ENCODE results near the gene ROR2.

The ROR2 gene

GRCh38 chr9:91712811-91713210 lies 237.2 kb downstream of the ROR2 start:
- no peak for DNase-seq (ENCODE audit: low read depth in 1 of 2, low spot score in 1 of 2)
- no peak for TF ChIP-seq JUND (IDR thresholded peaks at IDR 0.05; ENCODE audit: low read depth)
- in situ Hi-C loops (cut with HindIII; ENCODE audit: low pct_unique_long_range_greater_than_20kb, low sequenced_read_pairs) = no loop called here

- in situ Hi-C loops (cut with HindIII; ENCODE audit: low pct_unique_long_range_greater_than_20kb, low sequenced_read_pairs) = no loop called here
- peak in 1 of 2 experiments; percentile 37 for DNase-seq (ENCODE audit: low read depth in 1 of 2, low spot score in 1 of 2)
- no peak for TF ChIP-seq JUND (IDR thresholded peaks at IDR 0.05; ENCODE audit: low read depth)
Measured at GRCh38 chr9:91711755-91712601, 238.1 kb downstream of the ROR2 start.

- TF ChIP-seq JUND (IDR thresholded peaks at IDR 0.05; ENCODE audit: low read depth) = no peak
- DNase-seq (ENCODE audit: low read depth in 1 of 2, low spot score in 1 of 2) = peak in 1 of 2 experiments; percentile 19
- in situ Hi-C loops (cut with HindIII; ENCODE audit: low pct_unique_long_range_greater_than_20kb, low sequenced_read_pairs) = no loop called here
Measured at GRCh38 chr9:91710158-91710557, 239.9 kb downstream of the ROR2 start.

- DNase-seq (ENCODE audit: low read depth in 1 of 2, low spot score in 1 of 2) = no peak
- in situ Hi-C loops (cut with HindIII; ENCODE audit: low pct_unique_long_range_greater_than_20kb, low sequenced_read_pairs) = no loop called here
- TF ChIP-seq JUND (IDR thresholded peaks at IDR 0.05; ENCODE audit: low read depth) = no peak
Measured at GRCh38 chr9:91705386-91705785, 244.6 kb downstream of the ROR2 start.

- in situ Hi-C loops (cut with HindIII; ENCODE audit: low pct_unique_long_range_greater_than_20kb, low sequenced_read_pairs) = no loop called here
- TF ChIP-seq JUND (IDR thresholded peaks at IDR 0.05; ENCODE audit: low read depth) = no peak
- DNase-seq (ENCODE audit: low read depth in 1 of 2, low spot score in 1 of 2) = no peak
Measured at GRCh38 chr9:91700475-91700874, 249.6 kb downstream of the ROR2 start.

- in situ Hi-C loops (cut with HindIII; ENCODE audit: low pct_unique_long_range_greater_than_20kb, low sequenced_read_pairs) = no loop called here
- TF ChIP-seq JUND (IDR thresholded peaks at IDR 0.05; ENCODE audit: low read depth) = no peak
- no peak for DNase-seq (ENCODE audit: low read depth in 1 of 2, low spot score in 1 of 2)
Measured at GRCh38 chr9:91698266-91698665, 251.8 kb downstream of the ROR2 start.

- no peak for TF ChIP-seq JUND (IDR thresholded peaks at IDR 0.05; ENCODE audit: low read depth)
- no peak for DNase-seq (ENCODE audit: low read depth in 1 of 2, low spot score in 1 of 2)
- in situ Hi-C loops (cut with HindIII; ENCODE audit: low pct_unique_long_range_greater_than_20kb, low sequenced_read_pairs) = no loop called here
Measured at GRCh38 chr9:91697201-91697600, 252.8 kb downstream of the ROR2 start.

GRCh38 chr9:91694081-91694870 lies 255.8 kb downstream of the ROR2 start:
- DNase-seq (ENCODE audit: low read depth in 1 of 2, low spot score in 1 of 2) = no peak
- in situ Hi-C loops (cut with HindIII; ENCODE audit: low pct_unique_long_range_greater_than_20kb, low sequenced_read_pairs) = no loop called here
- no peak for TF ChIP-seq JUND (IDR thresholded peaks at IDR 0.05; ENCODE audit: low read depth)

- no peak for TF ChIP-seq JUND (IDR thresholded peaks at IDR 0.05; ENCODE audit: low read depth)
- in situ Hi-C loops (cut with HindIII; ENCODE audit: low pct_unique_long_range_greater_than_20kb, low sequenced_read_pairs) = no loop called here
- no peak for DNase-seq (ENCODE audit: low read depth in 1 of 2, low spot score in 1 of 2)
Measured at GRCh38 chr9:91693226-91693625, 256.8 kb downstream of the ROR2 start.

- no peak for TF ChIP-seq JUND (IDR thresholded peaks at IDR 0.05; ENCODE audit: low read depth)
- peak in 1 of 2 experiments; percentile 35 for DNase-seq (ENCODE audit: low read depth in 1 of 2, low spot score in 1 of 2)
- in situ Hi-C loops (cut with HindIII; ENCODE audit: low pct_unique_long_range_greater_than_20kb, low sequenced_read_pairs) = no loop called here
Measured at GRCh38 chr9:91690540-91691249, 259.3 kb downstream of the ROR2 start.

- no peak for TF ChIP-seq JUND (IDR thresholded peaks at IDR 0.05; ENCODE audit: low read depth)
- in situ Hi-C loops (cut with HindIII; ENCODE audit: low pct_unique_long_range_greater_than_20kb, low sequenced_read_pairs) = no loop called here
- DNase-seq (ENCODE audit: low read depth in 1 of 2, low spot score in 1 of 2) = no peak
Measured at GRCh38 chr9:91689006-91689405, 261.0 kb downstream of the ROR2 start.

GRCh38 chr9:91683269-91683668 lies 266.8 kb downstream of the ROR2 start:
- DNase-seq (ENCODE audit: low read depth in 1 of 2, low spot score in 1 of 2) = no peak
- TF ChIP-seq JUND (IDR thresholded peaks at IDR 0.05; ENCODE audit: low read depth) = no peak
- in situ Hi-C loops (cut with HindIII; ENCODE audit: low pct_unique_long_range_greater_than_20kb, low sequenced_read_pairs) = no loop called here

Measured in T47D (cell line).